Left ventricle myocardium inferior (tissue), 1 donor: ENCODE results near the gene DIAPH1. TPM values are rescaled to one million over a fixed set of nuclear protein-coding genes. Genes with fewer than 3 reads are reported as not detected.

ENCODE experiments used
- DNase-seq: peaks from one replicate; pipeline ENCODE4 v3.0.0-alpha.2; 2020
- H3K27ac ChIP-seq: fragments of 200-600 bp; replicated peaks from 2 replicates; pipeline ENCODE4 v1.8.0; 2021
- H3K27me3 ChIP-seq: fragments of 200-600 bp; 2 replicates; pipeline ENCODE4 v1.8.0; 2021; ENCODE audit warnings: low read depth
- H3K36me3 ChIP-seq: fragments of 200-600 bp; 2 replicates; pipeline ENCODE4 v1.8.0; 2021
- H3K4me1 ChIP-seq: fragments of 200-600 bp; 2 replicates; pipeline ENCODE4 v1.8.0; 2021
- H3K4me3 ChIP-seq: fragments of 200-600 bp; 2 replicates; pipeline ENCODE4 v1.8.0; 2021; ENCODE audit warnings: mild to moderate bottlenecking, moderate library complexity
- H3K9me3 ChIP-seq: fragments of 200-600 bp; replicated peaks from 2 replicates; pipeline ENCODE4 v1.8.0; 2021
- CTCF ChIP-seq: fragments of 200-600 bp; IDR thresholded peaks from 2 replicates; pipeline ENCODE4 v1.8.0; 2021; ENCODE audit warnings: antibody characterized with exemption, mild to moderate bottlenecking, borderline replicate concordance
- intact Hi-C: fragments of 100-400 bp; cut with micrococcal nuclease; formaldehyde crosslinking; loops from one replicate; pipeline ENCODE4 v1.11.0; 2022
- total RNA-seq: library from RNA; stranded (reverse); fragmentation: NEBNext Ultra II Directional; extraction: Animal tissue kit (Norgen Biotek cat#: 25700); gene quantifications from one replicate; pipeline ENCODE4 v1.2.1, GENCODE V29; 2021
- donor health status: DM: no; HTN: yes; CAD: no; lungs with severe emphysema.

Gene DIAPH1
- total RNA-seq, 1 donor from 2014 or later = 53.1 TPM

- H3K27me3 ChIP-seq = no peaks in the 10 kb centered on the region
- H3K27ac ChIP-seq = no peak overlapping the region
- H3K4me1 ChIP-seq = peaks cover 87% of the 10 kb centered on the region
- intact Hi-C loops = no loop called here
- H3K36me3 ChIP-seq = no peaks in the 10 kb centered on the region
- TF ChIP-seq CTCF = no peak
- no peaks in the 10 kb centered on the region for H3K9me3 ChIP-seq
- DNase-seq = no peak
- peak overlapping the region; percentile 60 for H3K4me3 ChIP-seq
These were observed 134.5 kb downstream of the DIAPH1 start for GRCh38 chr5:141484310-141484640.

- H3K27me3 ChIP-seq = no peaks in the 10 kb centered on the region
- intact Hi-C loops = no loop called here
- H3K4me3 ChIP-seq = peak overlapping the region; percentile 60
- DNase-seq = no peak
- H3K27ac ChIP-seq = no peak overlapping the region
- H3K9me3 ChIP-seq = no peaks in the 10 kb centered on the region
- H3K36me3 ChIP-seq = no peaks in the 10 kb centered on the region
- peaks cover 87% of the 10 kb centered on the region for H3K4me1 ChIP-seq
- TF ChIP-seq CTCF = no peak
These were observed 134.9 kb downstream of the DIAPH1 start for GRCh38 chr5:141483902-141484301.

- no peak overlapping the region for H3K27ac ChIP-seq
- H3K27me3 ChIP-seq = no peaks in the 10 kb centered on the region
- no peak for TF ChIP-seq CTCF
- intact Hi-C loops = no loop called here
- H3K4me1 ChIP-seq = peaks cover 82% of the 10 kb centered on the region
- no peaks in the 10 kb centered on the region for H3K36me3 ChIP-seq
- no peaks in the 10 kb centered on the region for H3K9me3 ChIP-seq
- H3K4me3 ChIP-seq = peak overlapping the region; percentile 73
- DNase-seq = no peak
These were observed 139.0 kb downstream of the DIAPH1 start for GRCh38 chr5:141479776-141480175.

- intact Hi-C loops = no loop called here
- Histone ChIP-seq H3K27ac (no peak overlapping the region), H3K27me3 (no peaks in the 10 kb centered on the region), H3K36me3 (no peaks in the 10 kb centered on the region), H3K9me3 (no peaks in the 10 kb centered on the region), H3K4me1 (peaks cover 70% of the 10 kb centered on the region), H3K4me3 (peak overlapping the region; percentile 73)
- DNase-seq = no peak
- no peak for TF ChIP-seq CTCF
These were observed 140.4 kb downstream of the DIAPH1 start for GRCh38 chr5:141478321-141478945.

- no peak for DNase-seq
- no peaks in the 10 kb centered on the region for H3K9me3 ChIP-seq
- H3K4me3 ChIP-seq = peak overlapping the region; percentile 73
- intact Hi-C loops = no loop called here
- H3K4me1 ChIP-seq = peaks cover 64% of the 10 kb centered on the region
- H3K27ac ChIP-seq = no peak overlapping the region
- no peaks in the 10 kb centered on the region for H3K27me3 ChIP-seq
- no peaks in the 10 kb centered on the region for H3K36me3 ChIP-seq
- no peak for TF ChIP-seq CTCF
These were observed 141.0 kb downstream of the DIAPH1 start for GRCh38 chr5:141477815-141478214.
